GM12878 (cell line): ENCODE data around the gene ATP5F1D. TPM values are rescaled to one million over a fixed set of nuclear protein-coding genes. Genes with fewer than 3 reads are reported as not detected.
A peak's percentile ranks its signal among the peaks of the same experiment; 100 is the strongest.

Experiments
- ATAC-seq: fragments of 200-7000 bp; cut with Tn5 transposase; 3 replicates; pipeline ENCODE4 v1.9.1; 2020; ENCODE audit warnings: mild to moderate bottlenecking, moderate library complexity
- BruUV-seq: library from RNA; stranded (reverse); fragments of 400-500 nt; replicated peaks from 2 replicates; lab custom pipeline; 2021; lab: Mats Ljungman, UMichigan
- CTCF ChIA-PET: fragments of 300-600 bp; sonication (Branson Sonifier 250); formaldehyde crosslinking; extraction: SDS; loops from one replicate; lab custom pipeline; 2021; ENCODE audit warnings: inconsistent platforms; lab: Yijun Ruan, JAX
- POLR2A ChIA-PET: fragments of 350-600 bp; formaldehyde crosslinking; extraction: SDS; loops from one replicate; lab custom pipeline; 2021; ENCODE audit warnings: inconsistent platforms; lab: Charles Lee
- RAD21 ChIA-PET: fragments of 300-600 bp; sonication (Branson Sonifier 250); formaldehyde crosslinking; loops from one replicate; lab custom pipeline; 2023; ENCODE audit warnings: antibody characterized with exemption; ENCODE audit not compliant: unreplicated experiment; lab: Charles Lee
- SMC1A ChIA-PET: fragments of 300-600 bp; sonication (Branson Sonifier 250); formaldehyde crosslinking; loops from one replicate; lab custom pipeline; 2023; ENCODE audit not compliant: unreplicated experiment, uncharacterized antibody; lab: Charles Lee
- DNase-seq: peaks from one replicate; pipeline ENCODE4 v3.0.0-alpha.2; 2011; ENCODE audit warnings: low read depth, low spot score
- FAIRE-seq: peaks from 3 replicates; lab custom pipeline; 2011; peaks lifted over from hg19 to GRCh38; lab: Jason Lieb, UNC
- H2AFZ ChIP-seq: 2 replicates; pipeline ENCODE4 v1.6.0; 2011; ENCODE audit warnings: low read depth, low read length, control low read depth; ENCODE audit not compliant: control insufficient read depth
- H3K27ac ChIP-seq: 2 replicates; pipeline ENCODE4 v1.5.1; 2011; ENCODE audit warnings: control low read depth; ENCODE audit not compliant: control insufficient read depth, insufficient read depth
- H3K27me3 ChIP-seq, 2 experiments: replicated peaks in 1 of 2; 2 replicates each; pipeline versions ENCODE4 v1.6.0 to v1.6.1; 2011; ENCODE audit warnings: low read length in 1 of 2; ENCODE audit not compliant: control insufficient read depth in 2 of 2, insufficient read depth in 2 of 2
- H3K36me3 ChIP-seq, 2 experiments: 2 replicates each; pipeline ENCODE4 v1.5.1; 2011; ENCODE audit warnings: low read length in 1 of 2; ENCODE audit not compliant: control insufficient read depth in 2 of 2, insufficient read depth in 2 of 2
- H3K4me1 ChIP-seq: 2 replicates; pipeline ENCODE4 v1.6.1; 2011; ENCODE audit warnings: mild to moderate bottlenecking, low read length, moderate library complexity, mixed read lengths; ENCODE audit not compliant: control insufficient read depth, insufficient read depth
- H3K4me2 ChIP-seq: 2 replicates; pipeline ENCODE4 v1.6.0; 2011; ENCODE audit warnings: control low read depth; ENCODE audit not compliant: control insufficient read depth, insufficient read depth
- H3K4me3 ChIP-seq: fragments of 200-600 bp; sonication (generic); 2 replicates; pipeline ENCODE4 v1.5.1; 2016
- H3K79me2 ChIP-seq: 2 replicates; pipeline ENCODE4 v1.6.0; 2011; ENCODE audit warnings: low read length; ENCODE audit not compliant: control insufficient read depth, insufficient read depth
- H3K9ac ChIP-seq: 2 replicates; pipeline ENCODE4 v1.8.0; 2011; ENCODE audit warnings: low read length, control low read depth, mixed read lengths; ENCODE audit not compliant: control insufficient read depth, insufficient read depth
- H3K9me3 ChIP-seq: replicated peaks from 3 replicates; pipeline ENCODE4 v1.5.1; 2011; ENCODE audit warnings: mild to moderate bottlenecking, low read length; ENCODE audit not compliant: control insufficient read depth, insufficient read depth
- H4K20me1 ChIP-seq: 2 replicates; pipeline ENCODE4 v1.6.0; 2011; ENCODE audit not compliant: control insufficient read depth, insufficient read depth
- DPF2 ChIP-seq: fragments of 450-650 bp; IDR thresholded peaks from 2 replicates; pipeline ENCODE4 v1.6.1; 2017; ENCODE audit warnings: mild to moderate bottlenecking
- EED ChIP-seq: sonication (generic); IDR thresholded peaks from 2 replicates; pipeline ENCODE4 v1.6.1; 2016; ENCODE audit warnings: antibody characterized with exemption, low read depth
- ETV6 ChIP-seq, 2 experiments: fragments of 450-650 bp in 1 of 2; IDR thresholded peaks in 1 of 2; conservative IDR thresholded peaks in 1 of 2; 2 replicates each; pipeline ENCODE4 v1.6.1; 2014; ENCODE audit warnings: antibody characterized with exemption in 1 of 2, borderline replicate concordance in 1 of 2, low read depth in 1 of 2, mild to moderate bottlenecking in 1 of 2, moderate library complexity in 1 of 2
- FOXK2 ChIP-seq: fragments of 450-650 bp; IDR thresholded peaks from 2 replicates; pipeline ENCODE4 v1.6.1; 2017; ENCODE audit warnings: mild to moderate bottlenecking, moderate library complexity
- IKZF2 ChIP-seq, 2 experiments: fragments of 450-650 bp; IDR thresholded peaks; 2 replicates each; pipeline ENCODE4 v1.6.1; 2017; ENCODE audit warnings: mild to moderate bottlenecking in 2 of 2, moderate library complexity in 2 of 2
- KLF5 ChIP-seq: fragments of 450-650 bp; IDR thresholded peaks from 2 replicates; pipeline ENCODE4 v1.6.1; 2014; ENCODE audit warnings: mild to moderate bottlenecking; ENCODE audit not compliant: partially characterized antibody
- NRF1 ChIP-seq: conservative IDR thresholded peaks from 2 replicates; pipeline ENCODE4 v1.6.1; 2011; ENCODE audit warnings: mild to moderate bottlenecking, low read depth, low read length, improper control_type of control experiment
- RB1 ChIP-seq: fragments of 450-650 bp; formaldehyde crosslinking; IDR thresholded peaks from 2 replicates; pipeline ENCODE4 v1.6.1; 2017; ENCODE audit warnings: mild to moderate bottlenecking, borderline replicate concordance
- RUNX3 ChIP-seq: IDR thresholded peaks from 2 replicates; pipeline ENCODE4 v1.6.1; 2012; ENCODE audit warnings: low read length, inconsistent platforms
- SIN3A ChIP-seq: IDR thresholded peaks from 2 replicates; pipeline ENCODE4 v1.6.1; 2012; ENCODE audit warnings: low read depth, low read length, improper control_type of control experiment
- TBL1XR1 ChIP-seq: IDR thresholded peaks from 2 replicates; pipeline ENCODE4 v1.6.1; 2012; ENCODE audit warnings: low read depth, low read length, improper control_type of control experiment
- WRNIP1 ChIP-seq: IDR thresholded peaks from 2 replicates; pipeline ENCODE4 v1.6.1; 2011; ENCODE audit warnings: low read depth, low read length, improper control_type of control experiment, borderline replicate concordance
- ZNF217 ChIP-seq: fragments of 450-650 bp; IDR thresholded peaks from 2 replicates; pipeline ENCODE4 v1.6.1; 2017; ENCODE audit warnings: antibody characterized with exemption, mild to moderate bottlenecking
- WGBS: methylation state at CpG from one replicate; pipeline ENCODE4 v1.1.6; 2016; ENCODE audit warnings: low lambda C conversion rate; ENCODE audit not compliant: insufficient replicate concordance, insufficient coverage; ENCODE audit errors: missing lambda C conversion rate; 5-methylcytosine and 5-hydroxymethylcytosine counted together
- in situ Hi-C: fragments of 300-500 bp; cut with MboI; formaldehyde crosslinking; loops from 9 replicates; pipeline ENCODE4 v1.14.3; 2018; ENCODE audit warnings: mixed read lengths
- intact Hi-C: fragments of 100-400 bp; cut with micrococcal nuclease; formaldehyde crosslinking; loops from one replicate; pipeline ENCODE4 v1.14.2; 2022; ENCODE audit not compliant: unreplicated experiment
- polyA plus RNA-seq, 11 experiments: library from polyadenylated mRNA; depleted of rRNA in 4 of 11; unstranded in 6 of 11; stranded (reverse) in 5 of 11; fragments of >200 nt; fragmentation: Nextera tagmentation in 4 of 11; fragmentation: Illumina TruSeq in 1 of 11; extraction: Ambion mirVana in 4 of 11; extraction: Trizol in 1 of 11; gene quantifications; 1 replicate in 1 of 11; 2 replicates in 10 of 11; pipeline versions ENCODE4 v1.2.1 to v1.2.3, GENCODE V29; 2011 to 2016; ENCODE audit warnings: inconsistent platforms in 2 of 11, missing spikeins in 2 of 11, low read depth in 1 of 11
- total RNA-seq, 4 experiments: library from RNA; depleted of rRNA in 3 of 4; stranded (reverse); fragments of >200 nt in 3 of 4; fragmentation: Illumina TruSeq in 1 of 4; extraction: Trizol in 1 of 4; gene quantifications; 2 replicates each; pipeline versions ENCODE4 v1.2.1 to v1.2.3, GENCODE V29; 2013 to 2021
- TF ChIP-seq, protein P1 (sequence below): fragments of 450-650 bp; IDR thresholded peaks from 2 replicates; pipeline ENCODE4 v1.6.1; 2017; ENCODE audit warnings: mild to moderate bottlenecking, low read depth, inconsistent platforms; ENCODE audit not compliant: poor library complexity, severe bottlenecking
- TF ChIP-seq, protein P2 (sequence below): IDR thresholded peaks from 2 replicates; pipeline ENCODE4 v1.6.1; 2012; ENCODE audit warnings: low read depth, low read length, improper control_type of control experiment
- TF ChIP-seq, protein P3 (sequence below): IDR thresholded peaks from 2 replicates; pipeline ENCODE4 v1.6.1; 2011; ENCODE audit warnings: borderline replicate concordance, low read depth, mild to moderate bottlenecking, moderate library complexity, mixed read lengths, low read length; ENCODE audit not compliant: insufficient read depth; ENCODE audit errors: extremely low read length
- TF ChIP-seq, protein P4 (sequence below): fragments of 450-650 bp; IDR thresholded peaks from 2 replicates; pipeline ENCODE4 v1.6.1; 2017; ENCODE audit warnings: low read depth, mild to moderate bottlenecking, moderate library complexity

Gene ATP5F1D
- total and polyA plus RNA-seq, 10 of the 15 experiments (the other 5 are each of a cell fraction or from before 2014, with no cell fraction given): 7.2 to 357 (median 49.5) TPM

DNA sequence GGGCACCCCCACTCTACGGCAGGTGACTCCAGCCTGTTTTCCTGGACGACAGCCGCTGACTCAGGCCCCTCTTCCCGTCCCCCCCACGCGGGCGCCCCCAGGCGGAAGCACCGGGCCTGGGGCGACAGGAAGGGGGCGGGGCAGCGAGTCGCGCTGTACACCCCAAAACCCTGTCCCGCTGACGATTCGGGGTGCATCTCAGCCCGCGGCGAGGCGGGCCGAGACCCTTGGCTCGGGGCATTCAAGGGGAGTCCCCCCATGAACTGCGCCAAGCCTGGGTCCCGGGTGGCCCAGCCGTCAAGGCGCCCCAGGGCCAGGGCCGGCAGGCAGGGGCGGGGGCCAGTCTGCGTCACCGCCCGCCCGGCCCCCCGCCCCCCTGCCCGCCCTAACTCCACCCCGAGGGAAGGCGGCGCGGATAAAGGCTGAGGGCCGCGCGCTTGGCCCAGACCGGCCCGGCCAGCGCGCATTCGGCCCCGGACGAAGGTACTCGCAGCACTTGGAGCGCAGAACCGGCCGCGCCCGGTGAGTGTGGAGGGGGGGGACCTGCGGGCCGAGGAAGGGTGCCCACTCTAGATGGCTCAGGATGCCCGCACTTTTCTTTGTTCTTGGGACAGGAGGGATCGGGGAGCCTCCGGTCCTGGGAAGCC lies 6.7 kb downstream of the ATP5F1D start, which contains the start of gene MIDN (continued):
- TF ChIP-seq ETV6 (conservative IDR thresholded peaks at IDR 0.05 in 1 of 2, IDR thresholded peaks at IDR 0.05 in 1 of 2; ENCODE audit: borderline replicate concordance in 1 of 2, low read depth in 1 of 2) (0 out of 4 replicates have a peak, but pooled peaks of 1 of the 2 experiments have one; percentile 14), FOXK2 (no peak), DPF2 (peak; percentile 72)

DNA sequence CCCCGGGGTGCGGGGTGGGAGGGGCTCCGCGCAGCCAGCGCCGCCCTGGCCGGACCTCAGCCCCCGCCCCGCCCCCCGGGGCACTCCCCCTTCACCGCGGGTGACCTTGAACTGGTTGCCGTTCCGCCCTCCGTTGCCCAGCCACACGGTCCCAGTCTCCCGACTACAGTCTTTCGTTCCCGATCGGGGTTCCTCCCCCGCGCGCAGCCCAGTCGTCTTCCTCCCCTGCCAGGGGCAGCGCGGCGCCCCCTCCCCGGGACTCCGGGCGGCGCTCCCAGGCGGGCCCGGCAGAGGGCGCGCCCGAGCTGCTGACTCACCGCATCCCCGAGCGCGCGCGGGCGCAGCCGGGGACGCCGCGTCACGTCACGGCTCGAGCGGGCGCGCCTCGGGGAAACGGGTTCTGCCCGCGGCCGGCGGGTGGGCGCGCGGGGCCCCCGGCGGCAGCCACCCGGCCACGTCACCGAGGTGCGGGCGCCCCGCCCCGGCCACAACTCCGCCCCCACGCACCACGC lies 7.3 kb downstream of the ATP5F1D start:
- H3K79me2 ChIP-seq: peaks cover 47% of the 10 kb centered on the region
- no peaks in the 10 kb centered on the region for H3K27me3 ChIP-seq
- POLR2A ChIA-PET: interaction anchor here (2.2 kb wide), 1 partner anchor 13 kb away, joined by 8 read pairs; no protein-coding TSS in a partner anchor
- H4K20me1 ChIP-seq: no peaks in the 10 kb centered on the region
- H3K9me3 ChIP-seq: no peaks in the 10 kb centered on the region
- ATAC-seq (peak; percentile 27), DNase-seq (no peak), FAIRE-seq (no peak)
- H3K9ac ChIP-seq: peak overlapping the region; percentile 70; the same call in 1 of the 2 replicates
- peak overlapping the region; percentile 88 for H3K4me3 ChIP-seq
- H2AFZ ChIP-seq: no peak overlapping the region
- BruUV-seq: no TSS peak
- SMC1A ChIA-PET: no interaction called here
- in situ Hi-C loops (no loop called here), intact Hi-C loops (loop anchor here (1.0 to 10.0 kb wide), 2 partner anchors 17 to 324 kb away; partner anchors contain the start of gene ARID3A)
- CTCF ChIA-PET: interaction anchor here (1.0 kb wide), 1 partner anchor 18 kb away, joined by 12 read pairs; no protein-coding TSS in a partner anchor
- RAD21 ChIA-PET: interaction anchor here (1.0 kb wide), 1 partner anchor 18 kb away, joined by 3 read pairs; no protein-coding TSS in a partner anchor
- H3K36me3 ChIP-seq: peaks cover 0 to 3% of the 10 kb centered on the region in 2 experiments; a peak in 2 of 4 replicates
- H3K4me1 ChIP-seq: peaks cover 19% of the 10 kb centered on the region
- peak overlapping the region; percentile 75 for H3K4me2 ChIP-seq
- H3K27ac ChIP-seq: peak overlapping the region; percentile 82
- no CpG with 5 or more reads among the region's 74 CpGs for WGBS
- no peak for TF ChIP-seq SIN3A
- TF ChIP-seq EED: no peak
- TF ChIP-seq WRNIP1: no peak
- no peak for TF ChIP-seq IKZF2 (IDR thresholded peaks at IDR 0.05)
- TF ChIP-seq, protein P1, sequence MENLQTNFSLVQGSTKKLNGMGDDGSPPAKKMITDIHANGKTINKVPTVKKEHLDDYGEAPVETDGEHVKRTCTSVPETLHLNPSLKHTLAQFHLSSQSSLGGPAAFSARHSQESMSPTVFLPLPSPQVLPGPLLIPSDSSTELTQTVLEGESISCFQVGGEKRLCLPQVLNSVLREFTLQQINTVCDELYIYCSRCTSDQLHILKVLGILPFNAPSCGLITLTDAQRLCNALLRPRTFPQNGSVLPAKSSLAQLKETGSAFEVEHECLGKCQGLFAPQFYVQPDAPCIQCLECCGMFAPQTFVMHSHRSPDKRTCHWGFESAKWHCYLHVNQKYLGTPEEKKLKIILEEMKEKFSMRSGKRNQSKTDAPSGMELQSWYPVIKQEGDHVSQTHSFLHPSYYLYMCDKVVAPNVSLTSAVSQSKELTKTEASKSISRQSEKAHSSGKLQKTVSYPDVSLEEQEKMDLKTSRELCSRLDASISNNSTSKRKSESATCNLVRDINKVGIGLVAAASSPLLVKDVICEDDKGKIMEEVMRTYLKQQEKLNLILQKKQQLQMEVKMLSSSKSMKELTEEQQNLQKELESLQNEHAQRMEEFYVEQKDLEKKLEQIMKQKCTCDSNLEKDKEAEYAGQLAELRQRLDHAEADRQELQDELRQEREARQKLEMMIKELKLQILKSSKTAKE: no peak
- TF ChIP-seq RUNX3: no peak
- no peak for TF ChIP-seq TBL1XR1
- TF ChIP-seq NRF1: no peak
- peak; percentile 81; the same call in 1 of the 2 replicates for TF ChIP-seq ZNF217
- TF ChIP-seq, protein P2, sequence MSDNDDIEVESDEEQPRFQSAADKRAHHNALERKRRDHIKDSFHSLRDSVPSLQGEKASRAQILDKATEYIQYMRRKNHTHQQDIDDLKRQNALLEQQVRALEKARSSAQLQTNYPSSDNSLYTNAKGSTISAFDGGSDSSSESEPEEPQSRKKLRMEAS: 0 out of 2 replicates have a peak, but pooled peaks have one; percentile 3
- TF ChIP-seq, protein P3, sequence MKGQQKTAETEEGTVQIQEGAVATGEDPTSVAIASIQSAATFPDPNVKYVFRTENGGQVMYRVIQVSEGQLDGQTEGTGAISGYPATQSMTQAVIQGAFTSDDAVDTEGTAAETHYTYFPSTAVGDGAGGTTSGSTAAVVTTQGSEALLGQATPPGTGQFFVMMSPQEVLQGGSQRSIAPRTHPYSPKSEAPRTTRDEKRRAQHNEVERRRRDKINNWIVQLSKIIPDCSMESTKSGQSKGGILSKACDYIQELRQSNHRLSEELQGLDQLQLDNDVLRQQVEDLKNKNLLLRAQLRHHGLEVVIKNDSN: no peak
- peak; percentile 41; the same call in 1 of the 2 replicates for TF ChIP-seq RB1
- TF ChIP-seq, protein P4, sequence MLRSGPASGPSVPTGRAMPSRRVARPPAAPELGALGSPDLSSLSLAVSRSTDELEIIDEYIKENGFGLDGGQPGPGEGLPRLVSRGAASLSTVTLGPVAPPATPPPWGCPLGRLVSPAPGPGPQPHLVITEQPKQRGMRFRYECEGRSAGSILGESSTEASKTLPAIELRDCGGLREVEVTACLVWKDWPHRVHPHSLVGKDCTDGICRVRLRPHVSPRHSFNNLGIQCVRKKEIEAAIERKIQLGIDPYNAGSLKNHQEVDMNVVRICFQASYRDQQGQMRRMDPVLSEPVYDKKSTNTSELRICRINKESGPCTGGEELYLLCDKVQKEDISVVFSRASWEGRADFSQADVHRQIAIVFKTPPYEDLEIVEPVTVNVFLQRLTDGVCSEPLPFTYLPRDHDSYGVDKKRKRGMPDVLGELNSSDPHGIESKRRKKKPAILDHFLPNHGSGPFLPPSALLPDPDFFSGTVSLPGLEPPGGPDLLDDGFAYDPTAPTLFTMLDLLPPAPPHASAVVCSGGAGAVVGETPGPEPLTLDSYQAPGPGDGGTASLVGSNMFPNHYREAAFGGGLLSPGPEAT: no peak
- TF ChIP-seq KLF5: no peak
